Measurements from ENCODE around the gene PISD.

- no peak for TF ChIP-seq CTCF (IDR thresholded peaks at IDR 0.05; ENCODE audit: low read depth, low read length)
- TF ChIP-seq EZH2phosphoT487 (IDR thresholded peaks at IDR 0.05; ENCODE audit: low read depth) = no peak
Measured at GRCh38 chr22:31627223-31627731, 34.7 kb downstream of the PISD start.
